Uterus (tissue), 2 donors: ENCODE measurements around the gene SCYGR3.

ENCODE experiments used
- CTCF ChIP-seq, 4 experiments: fragments of 200-600 bp in 2 of 4; fragments of 450-650 bp in 2 of 4; sonication (generic) in 2 of 4; IDR thresholded peaks; one replicate each; pipeline ENCODE4 v1.5.1; 2016 to 2019; ENCODE audit warnings: antibody characterized with exemption in 4 of 4, mild to moderate bottlenecking in 2 of 4, moderate library complexity in 1 of 4
- POLR2A ChIP-seq, 2 donors: fragments of 450-650 bp; IDR thresholded peaks; one replicate each; pipeline ENCODE4 v1.6.1; 2016; ENCODE audit warnings: antibody characterized with exemption in 2 of 2, mild to moderate bottlenecking in 1 of 2, moderate library complexity in 1 of 2

- TF ChIP-seq CTCF (IDR thresholded peaks at IDR 0.05) = no peak
- no peak for TF ChIP-seq POLR2A (IDR thresholded peaks at IDR 0.05)
These were observed 38.5 kb downstream of the SCYGR3 start for GRCh38 chr2:227576110-227576509.
